ENCODE measurements around the gene FAM43B. TPM values are rescaled to one million over a fixed set of nuclear protein-coding genes. Genes with fewer than 3 reads are reported as not detected.

FAM43B gene, protein sequence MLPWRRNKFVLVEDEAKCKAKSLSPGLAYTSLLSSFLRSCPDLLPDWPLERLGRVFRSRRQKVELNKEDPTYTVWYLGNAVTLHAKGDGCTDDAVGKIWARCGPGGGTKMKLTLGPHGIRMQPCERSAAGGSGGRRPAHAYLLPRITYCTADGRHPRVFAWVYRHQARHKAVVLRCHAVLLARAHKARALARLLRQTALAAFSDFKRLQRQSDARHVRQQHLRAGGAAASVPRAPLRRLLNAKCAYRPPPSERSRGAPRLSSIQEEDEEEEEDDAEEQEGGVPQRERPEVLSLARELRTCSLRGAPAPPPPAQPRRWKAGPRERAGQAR
- 0.02 TPM in 1 of 2 replicates, not detected in the other for polyA plus RNA-seq (2011; rRNA removed)
- not detected in 2 replicates for polyA minus RNA-seq (2011; rRNA and poly(A)+ RNA removed)

DNA sequence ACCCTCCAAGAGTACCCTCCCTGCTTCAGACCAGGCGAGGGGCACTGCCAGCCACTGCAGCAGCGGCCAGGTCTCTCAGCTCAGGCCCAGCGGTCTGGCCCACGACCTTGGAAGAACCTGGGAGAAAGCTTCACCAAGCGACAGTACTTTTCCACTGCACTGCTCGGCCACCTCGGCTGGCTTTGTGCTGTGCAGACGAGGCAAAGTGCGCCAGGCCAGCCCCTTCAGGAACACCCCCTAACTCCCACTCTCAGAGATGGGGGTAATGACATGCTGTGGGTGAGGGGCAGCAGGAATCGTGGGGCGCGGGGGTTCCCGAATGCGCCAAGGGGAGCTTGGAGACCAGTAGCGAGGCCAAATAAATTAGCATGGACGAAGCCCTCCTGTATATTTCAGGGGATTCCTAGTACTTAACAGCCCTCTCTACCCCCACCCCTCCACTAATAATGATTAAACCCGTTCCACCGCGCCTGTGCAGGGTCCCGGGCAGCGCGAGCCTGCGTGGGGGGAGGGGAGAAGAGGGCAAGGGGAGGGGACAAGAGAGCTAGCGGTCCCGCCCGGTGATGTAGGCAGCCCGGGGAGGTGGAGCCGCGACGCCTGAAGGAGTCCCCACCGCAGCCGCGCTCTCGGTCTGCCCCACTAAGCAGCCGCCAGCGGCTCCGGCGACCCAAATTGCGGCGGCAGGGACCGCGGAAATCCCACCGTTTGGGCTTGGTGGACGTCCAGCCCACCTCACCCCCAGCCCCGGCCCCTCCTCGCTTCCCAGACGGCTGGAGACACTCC is at the start of gene FAM43B:
TSS of gene FAM43B (plus strand) at position 629 of the 783 bp plus-strand sequence. CDS start 401 bp downstream, outside the sequence.
- no peak for DNase-seq (ENCODE audit: low read depth, low spot score)
- no peaks in the 10 kb centered on the region; the same call in 1 of the 2 replicates for H3K9me3 ChIP-seq (ENCODE audit: control insufficient read depth, insufficient read depth, low read length)
- POLR2A ChIA-PET: no interaction called here
- H3K4me3 ChIP-seq (ENCODE audit: low read depth, low read length): peak within 1 kb of the TSS; percentile 10; the same call in 1 of the 2 replicates
- peaks cover 63% of the 10 kb centered on the region for H3K27me3 ChIP-seq (ENCODE audit: control insufficient read depth, insufficient read depth, low read length)
- CTCF ChIA-PET: interaction anchor here (1.4 to 2.3 kb wide), 2 partner anchors 23 to 81 kb away, joined by 3 to 8 read pairs; no protein-coding TSS in a partner anchor
- TF ChIP-seq, protein P1, sequence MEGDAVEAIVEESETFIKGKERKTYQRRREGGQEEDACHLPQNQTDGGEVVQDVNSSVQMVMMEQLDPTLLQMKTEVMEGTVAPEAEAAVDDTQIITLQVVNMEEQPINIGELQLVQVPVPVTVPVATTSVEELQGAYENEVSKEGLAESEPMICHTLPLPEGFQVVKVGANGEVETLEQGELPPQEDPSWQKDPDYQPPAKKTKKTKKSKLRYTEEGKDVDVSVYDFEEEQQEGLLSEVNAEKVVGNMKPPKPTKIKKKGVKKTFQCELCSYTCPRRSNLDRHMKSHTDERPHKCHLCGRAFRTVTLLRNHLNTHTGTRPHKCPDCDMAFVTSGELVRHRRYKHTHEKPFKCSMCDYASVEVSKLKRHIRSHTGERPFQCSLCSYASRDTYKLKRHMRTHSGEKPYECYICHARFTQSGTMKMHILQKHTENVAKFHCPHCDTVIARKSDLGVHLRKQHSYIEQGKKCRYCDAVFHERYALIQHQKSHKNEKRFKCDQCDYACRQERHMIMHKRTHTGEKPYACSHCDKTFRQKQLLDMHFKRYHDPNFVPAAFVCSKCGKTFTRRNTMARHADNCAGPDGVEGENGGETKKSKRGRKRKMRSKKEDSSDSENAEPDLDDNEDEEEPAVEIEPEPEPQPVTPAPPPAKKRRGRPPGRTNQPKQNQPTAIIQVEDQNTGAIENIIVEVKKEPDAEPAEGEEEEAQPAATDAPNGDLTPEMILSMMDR (IDR thresholded peaks at IDR 0.05; ENCODE audit: low read depth, low read length): no peak
- H3K27ac ChIP-seq (ENCODE audit: low read depth, low read length): no peak within 1 kb of the TSS

DNA sequence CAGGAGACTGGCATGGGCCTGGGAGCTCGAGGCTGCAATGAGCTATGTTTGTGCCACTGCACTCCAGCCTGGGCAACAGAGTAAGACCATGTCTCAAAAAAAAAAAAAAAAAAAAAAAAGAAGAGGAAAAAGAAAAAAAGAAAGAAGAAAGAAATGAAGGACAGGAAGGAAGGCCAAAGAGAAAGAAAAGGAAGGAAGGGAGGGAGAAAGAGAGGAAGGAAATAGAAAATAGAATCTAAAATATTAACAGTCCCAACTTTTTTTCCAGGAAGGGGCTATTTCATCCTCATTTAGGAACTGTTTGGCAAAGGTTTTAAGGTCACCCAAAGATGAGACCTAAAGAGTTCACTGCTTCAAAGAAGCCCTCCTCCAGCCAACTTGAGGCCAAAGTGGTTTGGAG is 46.9 kb upstream of the FAM43B start:
- no peaks in the 10 kb centered on the region for H3K27me3 ChIP-seq (ENCODE audit: control insufficient read depth, insufficient read depth, low read length)
- TF ChIP-seq, protein P1 (IDR thresholded peaks at IDR 0.05; ENCODE audit: low read depth, low read length): no peak
- H3K27ac ChIP-seq (ENCODE audit: low read depth, low read length): peak overlapping the region; percentile 11
- ChIA-PET POLR2A (interaction anchor here (0.6 kb wide), 1 partner anchor 353 kb away, joined by 3 read pairs; no protein-coding TSS in a partner anchor), CTCF (interaction anchor here (0.8 to 1.1 kb wide), 2 partner anchors 11 to 293 kb away, joined by 4 to 7 read pairs; no protein-coding TSS in a partner anchor)
- H3K4me3 ChIP-seq (ENCODE audit: low read depth, low read length): no peak overlapping the region
- DNase-seq (ENCODE audit: low read depth, low spot score): no peak
- H3K9me3 ChIP-seq (ENCODE audit: control insufficient read depth, insufficient read depth, low read length): no peaks in the 10 kb centered on the region; the same call in 1 of the 2 replicates

DNA sequence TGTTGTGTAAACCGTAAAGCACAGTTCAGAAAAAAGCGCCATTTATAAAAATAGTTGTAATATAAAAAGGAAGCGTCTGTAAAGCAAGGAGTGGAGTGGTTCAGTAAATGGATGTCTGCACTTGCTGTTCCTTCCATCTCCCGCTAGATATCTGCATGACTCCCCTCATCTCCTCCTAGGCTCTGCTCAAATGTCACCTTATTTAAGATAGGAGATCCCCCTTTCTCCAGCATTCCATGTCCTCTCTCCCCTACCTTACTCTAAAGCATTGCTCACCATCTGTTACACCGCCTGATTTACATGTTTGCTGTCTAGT is 45.2 kb upstream of the FAM43B start:
- TF ChIP-seq, protein P1 (IDR thresholded peaks at IDR 0.05; ENCODE audit: low read depth, low read length): no peak
- DNase-seq (ENCODE audit: low read depth, low spot score): no peak
- Histone ChIP-seq H3K27ac (ENCODE audit: low read depth, low read length) (peak overlapping the region; percentile 65), H3K9me3 (ENCODE audit: control insufficient read depth, insufficient read depth, low read length) (no peaks in the 10 kb centered on the region; the same call in 1 of the 2 replicates), H3K4me3 (ENCODE audit: low read depth, low read length) (peak overlapping the region; percentile 96), H3K27me3 (ENCODE audit: control insufficient read depth, insufficient read depth, low read length) (peaks cover 6% of the 10 kb centered on the region)
- ChIA-PET CTCF (interaction anchor here (1.8 kb wide), 1 partner anchor 294 kb away, joined by 7 read pairs; no protein-coding TSS in a partner anchor), POLR2A (interaction anchor here (0.5 to 1.4 kb wide), 3 partner anchors 12 to 315 kb away, joined by 3 to 4 read pairs (median 4); partner anchors contain the start of gene CAMK2N1)

DNA sequence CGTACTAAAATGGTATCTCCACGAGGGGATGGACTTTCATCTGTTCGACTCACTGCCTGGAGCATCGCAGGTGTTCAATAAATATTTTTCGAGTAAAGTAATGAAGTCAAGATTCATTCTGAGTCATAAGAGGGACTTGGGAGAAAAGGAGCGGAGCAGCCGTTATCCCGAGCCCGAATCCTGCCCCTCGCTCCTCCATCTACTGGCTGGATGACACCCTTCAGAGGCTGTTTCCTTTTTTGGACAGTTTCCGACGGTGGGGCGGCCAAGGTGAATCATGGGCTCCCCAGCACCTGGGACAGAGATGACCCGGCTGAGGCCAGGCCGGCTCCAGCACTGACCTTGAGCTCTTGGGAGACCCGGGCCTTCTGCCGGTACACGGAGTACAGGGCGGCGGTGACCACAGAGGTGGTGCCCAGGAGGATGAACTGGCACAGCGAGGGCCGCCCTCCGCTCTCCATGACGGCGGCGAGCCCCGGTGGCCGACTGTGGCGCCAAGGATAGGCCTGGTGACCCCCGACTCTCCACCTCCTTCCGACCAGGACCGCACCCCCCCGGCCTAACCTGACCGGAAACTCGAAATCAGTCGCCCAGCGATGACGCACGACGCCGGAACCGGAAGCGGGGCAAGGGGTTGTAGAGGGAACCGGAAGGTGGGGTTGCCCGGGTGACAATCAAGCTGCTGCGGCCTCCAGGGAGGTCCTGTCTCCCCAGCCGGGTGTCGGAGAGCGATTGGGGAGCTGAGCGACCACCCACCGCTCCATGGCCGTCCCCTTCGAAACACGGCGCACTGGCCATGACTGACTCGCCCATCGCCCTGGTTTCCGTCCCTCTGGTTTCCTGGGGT is 44.6 kb upstream of the FAM43B start, which contains the start of gene MUL1:
TSS of gene MUL1 (minus strand) at position 588 of the 847 bp plus-strand sequence. CDS start at position 461, 127 bp downstream.
- peak; percentile 70 for DNase-seq (ENCODE audit: low read depth, low spot score)
- TF ChIP-seq, protein P1 (IDR thresholded peaks at IDR 0.05; ENCODE audit: low read depth, low read length): no peak
- peak within 1 kb of the TSS; percentile 96 for H3K4me3 ChIP-seq (ENCODE audit: low read depth, low read length)
- H3K9me3 ChIP-seq (ENCODE audit: control insufficient read depth, insufficient read depth, low read length): no peaks in the 10 kb centered on the region; the same call in 1 of the 2 replicates
- ChIA-PET CTCF (interaction anchor here (0.5 to 1.8 kb wide), 3 partner anchors 14 to 295 kb away, joined by 4 to 7 read pairs (median 5); no protein-coding TSS in a partner anchor), POLR2A (interaction anchor here (0.5 to 1.4 kb wide), 9 partner anchors 13 to 801 kb away, joined by 3 to 4 read pairs (median 3); partner anchors contain the start of gene CAMK2N1)
- H3K27me3 ChIP-seq (ENCODE audit: control insufficient read depth, insufficient read depth, low read length): peaks cover 8% of the 10 kb centered on the region
- H3K27ac ChIP-seq (ENCODE audit: low read depth, low read length): peak within 1 kb of the TSS; percentile 65
